ENCODE results near the gene C1orf159. TPM values are rescaled to one million over a fixed set of nuclear protein-coding genes. Genes with fewer than 3 reads are reported as not detected.

Gene C1orf159
- total and polyA plus RNA-seq, 10 of the 15 experiments (the other 5 are each of a cell fraction or from before 2014, with no cell fraction given), result 0.11 to 23.4 (median 8.0) TPM

GRCh38 chr1:1088029-1088800, 27.7 kb downstream of the C1orf159 start:
- BruUV-seq (replicated peaks), result no TSS peak
- no peaks in the 10 kb centered on the region for H3K9me3 ChIP-seq (replicated peaks; ENCODE audit: control insufficient read depth, insufficient read depth, low read length)
- no peaks in the 10 kb centered on the region for H3K79me2 ChIP-seq (ENCODE audit: control insufficient read depth, insufficient read depth, low read length)
- H3K4me3 ChIP-seq, result no peak overlapping the region
- 87% methylated on average over 28 of the region's 39 CpGs for WGBS (ENCODE audit: insufficient coverage, insufficient replicate concordance, low lambda C conversion rate, missing lambda C conversion rate)
- no peak for TF ChIP-seq RAD21 (IDR thresholded peaks at IDR 0.05; ENCODE audit: insufficient read depth, low read depth, low read length)
- TF ChIP-seq SKIL (IDR thresholded peaks at IDR 0.05; ENCODE audit: low read depth, poor library complexity, severe bottlenecking), result no peak
- no peak for TF ChIP-seq WRNIP1 (IDR thresholded peaks at IDR 0.05; ENCODE audit: borderline replicate concordance, low read depth, low read length)
- no peak for TF ChIP-seq RB1 (IDR thresholded peaks at IDR 0.05; ENCODE audit: borderline replicate concordance)
- no peak for TF ChIP-seq NKRF (conservative IDR thresholded peaks at IDR 0.05)
- no peak for TF ChIP-seq HDGF (IDR thresholded peaks at IDR 0.05)
- no peak for TF ChIP-seq ZBTB33 (IDR thresholded peaks at IDR 0.05)
- no peak for TF ChIP-seq ZNF217 (IDR thresholded peaks at IDR 0.05)
- peaks cover 7% of the 10 kb centered on the region; the same call in 1 of the 2 replicates for H3K4me1 ChIP-seq (ENCODE audit: control insufficient read depth, insufficient read depth, low read length)
- CTCF ChIA-PET, result no interaction called here
- FAIRE-seq (no peak), DNase-seq (ENCODE audit: low read depth, low spot score) (no peak), ATAC-seq (no peak)
- RAD21 ChIA-PET (ENCODE audit: unreplicated experiment), result no interaction called here
- SMC1A ChIA-PET (ENCODE audit: uncharacterized antibody, unreplicated experiment), result no interaction called here
- in situ Hi-C loops (cut with MboI) (no loop called here), intact Hi-C loops (cut with micrococcal nuclease; ENCODE audit: unreplicated experiment) (no loop called here)
- POLR2A ChIA-PET, result no interaction called here
- no peaks in the 10 kb centered on the region for H3K27me3 ChIP-seq (replicated peaks in 1 of 2; ENCODE audit: control insufficient read depth in 2 of 2, insufficient read depth in 2 of 2, low read length in 1 of 2)
- H3K36me3 ChIP-seq (ENCODE audit: control insufficient read depth in 2 of 2, insufficient read depth in 2 of 2, low read length in 1 of 2), result no peaks in the 10 kb centered on the region
- no peak overlapping the region for H3K27ac ChIP-seq (ENCODE audit: control insufficient read depth, insufficient read depth)
- no peak overlapping the region for H3K9ac ChIP-seq (ENCODE audit: control insufficient read depth, insufficient read depth, low read length)
- H2AFZ ChIP-seq (ENCODE audit: control insufficient read depth, low read depth, low read length), result no peak overlapping the region
- no peaks in the 10 kb centered on the region for H4K20me1 ChIP-seq (ENCODE audit: control insufficient read depth, insufficient read depth)
- H3K4me2 ChIP-seq (ENCODE audit: control insufficient read depth, insufficient read depth), result no peak overlapping the region

Measured in GM12878 (cell line).